AG09309 (cell line): ENCODE measurements around the gene CDK11B.
"Not testable (repeated sequence)": the region's sequence is repeated elsewhere in the genome, so short reads cannot be mapped to it uniquely, and the experiment has no call there.

Experiments
- DNase-seq: peaks from one replicate; pipeline ENCODE4 v3.0.0-alpha.2; 2010; ENCODE audit warnings: low read depth
- H3K4me3 ChIP-seq: 2 replicates; pipeline ENCODE4 v1.5.1; 2011; ENCODE audit warnings: mild to moderate bottlenecking, low read depth, low read length, moderate library complexity; ENCODE audit not compliant: control insufficient read depth
- CTCF ChIP-seq: IDR thresholded peaks from 2 replicates; pipeline ENCODE4 v1.5.1; 2011; ENCODE audit warnings: mild to moderate bottlenecking, low read depth, low read length, inconsistent platforms; ENCODE audit not compliant: insufficient read depth, control insufficient read depth; ENCODE audit errors: missing control alignments

Gene CDK11B

GRCh38 chr1:1692324-1692713, 33.5 kb upstream of the CDK11B start:
- peak; percentile 3 for DNase-seq

GRCh38 chr1:1691443-1691842, 32.6 kb upstream of the CDK11B start:
- H3K4me3 ChIP-seq: peak overlapping the region; percentile 31
- DNase-seq: not testable (repeated sequence)

More at GRCh38 chr1:1692324-1692713, 33.5 kb upstream of the CDK11B start:
- H3K4me3 ChIP-seq: peak overlapping the region; percentile 51

GRCh38 chr1:1689526-1689925, 30.7 kb upstream of the CDK11B start:
- not testable (repeated sequence) for H3K4me3 ChIP-seq, DNase-seq

- TF ChIP-seq CTCF: no peak
- H3K4me3 ChIP-seq: no peak overlapping the region
- no peak for DNase-seq
Observed at GRCh38 chr1:1687846-1688245, 29.0 kb upstream of the CDK11B start.

GRCh38 chr1:1684031-1684681, 25.4 kb upstream of the CDK11B start:
- DNase-seq: no peak
- no peak for TF ChIP-seq CTCF
- H3K4me3 ChIP-seq: no peak overlapping the region

GRCh38 chr1:1683104-1683905, 24.5 kb upstream of the CDK11B start:
- no peak overlapping the region for H3K4me3 ChIP-seq
- TF ChIP-seq CTCF: no peak
- no peak for DNase-seq

- no peak overlapping the region for H3K4me3 ChIP-seq
- no peak for DNase-seq
- no peak for TF ChIP-seq CTCF
Observed at GRCh38 chr1:1680912-1681273, 22.1 kb upstream of the CDK11B start.

- no peak for DNase-seq
- no peak for TF ChIP-seq CTCF
- H3K4me3 ChIP-seq: no peak overlapping the region
Observed at GRCh38 chr1:1680031-1680911, 21.5 kb upstream of the CDK11B start.
